ENCODE measurements around the gene CGB1. TPM values are rescaled to one million over a fixed set of nuclear protein-coding genes. Genes with fewer than 3 reads are reported as not detected.
"Not testable (repeated sequence)": the region's sequence is repeated elsewhere in the genome, so short reads cannot be mapped to it uniquely, and the experiment has no call there.

Gene CGB1
- total RNA-seq, 1 experiment from 2014 or later = not detected

- peak; percentile 57 for DNase-seq (ENCODE audit: low read depth)
Measured at GRCh38 chr19:49058562-49058961, 21.9 kb upstream of the CGB1 start.

- peak; percentile 84 for DNase-seq (ENCODE audit: low read depth)
Measured at GRCh38 chr19:49057636-49058234, 21.0 kb upstream of the CGB1 start, which contains the start of gene CGB7. TSS of gene CGB7 (minus strand) at chr19:49057749. CDS start at chr19:49055375, 2,374 bp downstream.

GRCh38 chr19:49056902-49057596, 20.4 kb upstream of the CGB1 start:
- DNase-seq (ENCODE audit: low read depth) = peak; percentile 34

GRCh38 chr19:49056101-49056901, 19.6 kb upstream of the CGB1 start:
- peak; percentile 84 for DNase-seq (ENCODE audit: low read depth)

- DNase-seq (ENCODE audit: low read depth) = peak; percentile 93
Measured at GRCh38 chr19:49050376-49051033, 13.8 kb upstream of the CGB1 start.

GRCh38 chr19:49049834-49050233, 13.1 kb upstream of the CGB1 start:
- not testable (repeated sequence) for DNase-seq (ENCODE audit: low read depth)

- not testable (repeated sequence) for DNase-seq (ENCODE audit: low read depth)
Measured at GRCh38 chr19:49049011-49049410, 12.3 kb upstream of the CGB1 start, which contains the start of gene CGB8. TSS of gene CGB8 (minus strand) at chr19:49049111. CDS start at chr19:49048739, 372 bp downstream.

GRCh38 chr19:49043548-49043947, 6.9 kb upstream of the CGB1 start, which contains the start of gene CGB5:
TSS of gene CGB5 (plus strand) at chr19:49043848. CDS start at chr19:49044210, 362 bp downstream.
- not testable (repeated sequence) for DNase-seq (ENCODE audit: low read depth)

- DNase-seq (ENCODE audit: low read depth) = not testable (repeated sequence)
Measured at GRCh38 chr19:49042666-49043065, 6.0 kb upstream of the CGB1 start.

- peak; percentile 87 for DNase-seq (ENCODE audit: low read depth)
Measured at GRCh38 chr19:49042177-49042576, 5.5 kb upstream of the CGB1 start.

GRCh38 chr19:49039736-49040135, 3.0 kb upstream of the CGB1 start:
- not testable (repeated sequence) for DNase-seq (ENCODE audit: low read depth)

- DNase-seq (ENCODE audit: low read depth) = peak; percentile 97
Measured at GRCh38 chr19:49038557-49039276, 2.0 kb upstream of the CGB1 start.

- DNase-seq (ENCODE audit: low read depth) = not testable (repeated sequence)
Measured at GRCh38 chr19:49038111-49038510, 1.4 kb upstream of the CGB1 start.

GRCh38 chr19:49031642-49032301, 4.9 kb downstream of the CGB1 start, which contains the start of gene CGB2:
TSS of gene CGB2 (plus strand) at chr19:49031890. CDS start at chr19:49032096, 206 bp downstream.
- not testable (repeated sequence) for DNase-seq (ENCODE audit: low read depth)

GRCh38 chr19:49030323-49030722, 6.4 kb downstream of the CGB1 start:
- not testable (repeated sequence) for DNase-seq (ENCODE audit: low read depth)

GRCh38 chr19:49029749-49030148, 6.9 kb downstream of the CGB1 start:
- DNase-seq (ENCODE audit: low read depth) = peak; percentile 70

GRCh38 chr19:49028686-49029085, 8.0 kb downstream of the CGB1 start:
- DNase-seq (ENCODE audit: low read depth) = not testable (repeated sequence)

GRCh38 chr19:49025599-49025998, 11.1 kb downstream of the CGB1 start:
- not testable (repeated sequence) for DNase-seq (ENCODE audit: low read depth)

GRCh38 chr19:49025088-49025487, 11.6 kb downstream of the CGB1 start:
- DNase-seq (ENCODE audit: low read depth) = not testable (repeated sequence)

- DNase-seq (ENCODE audit: low read depth) = not testable (repeated sequence)
Measured at GRCh38 chr19:49024233-49024632, 12.5 kb downstream of the CGB1 start, which contains the start of gene CGB3. TSS of gene CGB3 (minus strand) at chr19:49024333. CDS start at chr19:49023971, 362 bp downstream.

All from Daoy (cell line).